Measurements from ENCODE around the gene OR8D1.
"Not testable (repeated sequence)": the region's sequence is repeated elsewhere in the genome, so short reads cannot be mapped to it uniquely, and the experiment has no call there.

Gene OR8D1

GRCh38 chr11:124285610-124286344 is 28.0 kb downstream of the OR8D1 start:
- no peak for DNase-seq

- DNase-seq, result no peak
Measured at GRCh38 chr11:124278261-124278660, 35.5 kb downstream of the OR8D1 start.

- DNase-seq, result peak; percentile 17 to 67 (median 46)
Measured at GRCh38 chr11:124277804-124278203, 35.9 kb downstream of the OR8D1 start.

- no peak for DNase-seq
Measured at GRCh38 chr11:124277207-124277606, 36.5 kb downstream of the OR8D1 start.

GRCh38 chr11:124276081-124276480 is 37.7 kb downstream of the OR8D1 start:
- peak; percentile 10 to 63 (median 33) for DNase-seq

GRCh38 chr11:124274000-124274399 is 39.7 kb downstream of the OR8D1 start:
- DNase-seq, result no peak

GRCh38 chr11:124270886-124271285 is 42.9 kb downstream of the OR8D1 start:
- DNase-seq, result not testable (repeated sequence)

- DNase-seq, result peak; percentile 60 to 79 (median 70)
Measured at GRCh38 chr11:124265041-124265440, 48.7 kb downstream of the OR8D1 start.

- no peak for DNase-seq
Measured at GRCh38 chr11:124256076-124256475, 57.7 kb downstream of the OR8D1 start, which contains the start of gene OR8G5. OR8G5 (plus strand) TSS chr11:124256376; CDS start chr11:124264932, 8,556 bp downstream.
